NCI-H2227 (cell line): Measurements from ENCODE around the gene MYPOP.
"Not testable (repeated sequence)": the region's sequence is repeated elsewhere in the genome, so short reads cannot be mapped to it uniquely, and the experiment has no call there.

ENCODE experiments used
- DNase-seq: peaks from one replicate; lab custom pipeline; 2025; ENCODE audit not compliant: unreplicated experiment; lab: John Stamatoyannopoulos, UW

MYPOP gene

GRCh38 chr19:45883881-45884681, 18.3 kb downstream of the MYPOP start:
- DNase-seq, result no peak

- DNase-seq, result no peak
These were observed 18.9 kb downstream of the MYPOP start for GRCh38 chr19:45883586-45883880.

- DNase-seq, result peak; percentile 32
These were observed 19.5 kb downstream of the MYPOP start for GRCh38 chr19:45882652-45883585.

- no peak for DNase-seq
These were observed 20.4 kb downstream of the MYPOP start for GRCh38 chr19:45881909-45882528.

- DNase-seq, result no peak
These were observed 21.1 kb downstream of the MYPOP start for GRCh38 chr19:45881082-45881908.

- DNase-seq, result no peak
These were observed 22.4 kb downstream of the MYPOP start for GRCh38 chr19:45879971-45880370.

- DNase-seq, result no peak
These were observed 23.4 kb downstream of the MYPOP start for GRCh38 chr19:45879055-45879454.

GRCh38 chr19:45878043-45878794, 24.2 kb downstream of the MYPOP start:
- no peak for DNase-seq

GRCh38 chr19:45876411-45877197, 25.8 kb downstream of the MYPOP start:
- no peak for DNase-seq

- DNase-seq, result no peak
These were observed 26.3 kb downstream of the MYPOP start for GRCh38 chr19:45876161-45876410.

- DNase-seq, result no peak
These were observed 27.8 kb downstream of the MYPOP start for GRCh38 chr19:45874620-45874966.

GRCh38 chr19:45873219-45873772, 29.1 kb downstream of the MYPOP start:
- no peak for DNase-seq

- no peak for DNase-seq
These were observed 30.1 kb downstream of the MYPOP start for GRCh38 chr19:45872095-45872919.

- DNase-seq, result no peak
These were observed 31.6 kb downstream of the MYPOP start for GRCh38 chr19:45870798-45871197.

- DNase-seq, result not testable (repeated sequence)
These were observed 35.2 kb downstream of the MYPOP start for GRCh38 chr19:45867241-45867640.

GRCh38 chr19:45866400-45867176, 35.8 kb downstream of the MYPOP start:
- DNase-seq, result no peak

GRCh38 chr19:45865269-45865948, 37.0 kb downstream of the MYPOP start:
- no peak for DNase-seq
